Small intestine (tissue), 7 donors: ENCODE data around the gene OR5AC2. TPM values are rescaled to one million over a fixed set of nuclear protein-coding genes. Genes with fewer than 3 reads are reported as not detected.

Experiments used
- DNase-seq, 2 donors: peaks; one replicate each; pipeline versions ENCODE4 v3.0.0 to v3.0.0-alpha.2; 2013
- FAIRE-seq: peaks from 2 replicates; lab custom pipeline; 2012; peaks lifted over from hg19 to GRCh38; lab: Jason Lieb, UNC
- H3K27ac ChIP-seq, 3 donors: one replicate each; pipeline ENCODE4 v1.5.1; 2013; ENCODE audit warnings: low read length in 2 of 3, mild to moderate bottlenecking in 2 of 3, control low read depth in 1 of 3, inconsistent platforms in 1 of 3, low read depth in 1 of 3, moderate library complexity in 1 of 3
- H3K27me3 ChIP-seq, 3 donors: one replicate each; pipeline ENCODE4 v1.6.1; 2013; ENCODE audit warnings: low read length in 3 of 3, inconsistent platforms in 1 of 3; ENCODE audit not compliant: control insufficient read depth in 3 of 3, insufficient read depth in 3 of 3
- H3K36me3 ChIP-seq, 3 donors: one replicate each; pipeline ENCODE4 v1.6.1; 2013; ENCODE audit warnings: low read length in 3 of 3, inconsistent platforms in 1 of 3, low read depth in 1 of 3, mild to moderate bottlenecking in 1 of 3, moderate library complexity in 1 of 3; ENCODE audit not compliant: control insufficient read depth in 3 of 3, insufficient read depth in 2 of 3
- H3K4me1 ChIP-seq, 3 donors: one replicate each; pipeline ENCODE4 v1.6.1; 2013; ENCODE audit warnings: low read length in 2 of 3, inconsistent platforms in 1 of 3, low read depth in 1 of 3, mild to moderate bottlenecking in 1 of 3, moderate library complexity in 1 of 3; ENCODE audit not compliant: control insufficient read depth in 3 of 3, insufficient read depth in 2 of 3
- H3K4me3 ChIP-seq, 3 donors: one replicate each; pipeline ENCODE4 v1.5.1; 2013; ENCODE audit warnings: low read length in 3 of 3, control low read depth in 1 of 3, inconsistent platforms in 1 of 3, low read depth in 1 of 3, mild to moderate bottlenecking in 1 of 3, moderate library complexity in 1 of 3
- H3K9me3 ChIP-seq, 2 donors: one replicate each; pipeline ENCODE4 v1.6.1; 2013; ENCODE audit warnings: low read depth in 1 of 2, low read length in 1 of 2; ENCODE audit not compliant: control insufficient read depth in 2 of 2, insufficient read depth in 1 of 2
- WGBS, 3 donors: extraction: QIAGEN DNeasy Blood & Tissue Kit; methylation state at CpG; one replicate each; pipeline ENCODE4 v1.1.7; 2013; 5-methylcytosine and 5-hydroxymethylcytosine counted together
- polyA plus RNA-seq, 4 donors: library from polyadenylated mRNA; stranded (reverse) in 3 of 4; unstranded in 1 of 4; fragments of 200-250 nt in 3 of 4; fragments of 120-200 nt in 1 of 4; gene quantifications; one replicate each; pipeline versions ENCODE4 v1.2.1 to v1.2.3, GENCODE V29; 2013
- donor health status: healthy with polysubstance abuse.
- donor health status: control.
- donor health status: control.
- donor health status: Bipolar disorder and iron deficiency.
- donor health status: healthy.

The OR5AC2 gene
- polyA plus RNA-seq, 4 donors = not detected

DNA sequence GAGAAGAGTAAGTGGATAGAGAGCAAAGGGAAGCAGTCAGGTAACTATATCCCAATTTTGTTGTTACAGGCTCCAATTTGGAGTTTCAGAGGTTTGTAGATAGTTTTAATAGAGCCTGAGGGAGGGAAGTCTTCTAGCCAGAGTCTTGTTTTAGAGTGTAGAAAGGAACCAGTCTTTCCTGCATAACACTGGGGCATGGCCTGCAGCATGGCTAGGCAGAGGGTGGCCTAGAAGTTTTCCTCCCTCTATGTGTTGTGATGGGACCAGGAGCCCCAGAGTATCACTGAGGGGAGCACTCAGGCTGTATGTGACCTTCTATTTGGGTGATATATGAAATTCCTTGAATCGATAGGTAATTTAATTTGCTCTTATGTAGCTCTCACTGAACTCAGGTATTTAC is 29.3 kb upstream of the OR5AC2 start:
- Histone ChIP-seq H3K27ac (no peak overlapping the region), H3K4me1 (no peaks in the 10 kb centered on the region), H3K9me3 (no peaks in the 10 kb centered on the region), H3K4me3 (no peak overlapping the region), H3K27me3 (no peaks in the 10 kb centered on the region), H3K36me3 (no peaks in the 10 kb centered on the region)
- WGBS, 3 donors = 83 to 98% (median 93%) methylated on average over 1 of the region's 1 CpG
- DNase-seq = no peak
- FAIRE-seq = no peak

DNA sequence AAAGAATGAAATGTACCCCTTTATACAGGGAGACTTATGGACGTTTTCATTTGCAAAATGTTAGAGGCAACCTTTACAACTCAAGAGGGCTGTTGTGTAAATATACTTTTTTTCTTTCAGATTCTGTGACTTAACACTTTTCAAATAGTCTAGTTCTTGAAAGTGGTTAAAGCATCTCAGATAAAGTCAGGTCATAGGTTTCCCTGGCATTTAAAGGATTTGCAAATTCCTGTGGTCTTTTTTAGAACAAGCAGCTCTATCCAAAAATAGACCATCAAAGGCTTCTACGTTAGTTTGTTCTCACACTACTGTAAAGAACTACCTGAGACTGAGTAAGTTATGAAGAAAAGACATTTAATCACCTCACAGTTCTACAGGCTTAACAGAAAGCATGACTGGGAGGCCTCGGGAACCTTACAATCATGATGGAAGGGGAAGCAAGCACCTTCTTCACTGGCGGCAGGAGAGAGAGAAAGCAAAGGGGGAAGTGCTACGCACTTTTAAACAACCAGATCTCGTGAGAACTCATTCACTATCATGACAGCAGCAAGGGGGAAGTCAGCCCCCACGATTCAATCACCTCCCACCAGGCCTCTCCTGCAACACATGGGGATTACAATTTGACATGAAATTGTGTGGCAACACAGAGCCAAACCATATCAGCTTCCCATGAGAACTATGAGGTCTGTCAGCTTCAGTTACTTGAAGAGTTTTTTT is 28.6 kb upstream of the OR5AC2 start:
- no peaks in the 10 kb centered on the region for H3K4me1 ChIP-seq
- H3K4me3 ChIP-seq = no peak overlapping the region
- H3K9me3 ChIP-seq = no peaks in the 10 kb centered on the region
- H3K27me3 ChIP-seq = no peaks in the 10 kb centered on the region
- FAIRE-seq (no peak), DNase-seq (no peak)
- no peaks in the 10 kb centered on the region for H3K36me3 ChIP-seq
- WGBS, 3 donors = 39 to 47% (median 43%) methylated on average over 7 of the region's 7 CpGs
- no peak overlapping the region for H3K27ac ChIP-seq

GRCh38 chr3:98068824-98069223 is 18.1 kb upstream of the OR5AC2 start:
- H3K36me3 ChIP-seq = no peaks in the 10 kb centered on the region
- DNase-seq (no peak), FAIRE-seq (no peak)
- H3K27me3 ChIP-seq = no peaks in the 10 kb centered on the region
- H3K4me3 ChIP-seq = no peak overlapping the region
- WGBS, 3 donors = 32 to 60% (median 45%) methylated on average over 2 of the region's 2 CpGs
- no peak overlapping the region for H3K27ac ChIP-seq
- no peaks in the 10 kb centered on the region for H3K9me3 ChIP-seq
- no peaks in the 10 kb centered on the region for H3K4me1 ChIP-seq

DNA sequence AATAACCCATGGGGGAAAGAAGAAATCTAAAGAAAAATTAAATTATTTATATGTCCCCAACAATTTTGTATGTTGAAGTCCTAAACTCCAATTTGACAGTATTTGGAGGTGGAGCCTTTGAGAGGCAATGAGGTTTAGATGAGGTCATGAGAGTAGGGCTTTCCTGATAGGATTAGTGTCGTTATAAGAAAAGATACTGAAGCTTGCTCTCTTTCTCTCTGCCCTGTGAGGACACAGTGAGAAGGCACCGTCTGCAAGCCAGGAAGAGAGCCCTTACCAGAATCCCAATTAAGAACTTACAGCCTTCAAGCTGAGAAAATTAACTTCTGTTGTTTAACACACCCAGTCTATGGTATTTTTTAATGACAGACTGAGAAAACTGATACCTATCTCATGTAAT is 16.1 kb upstream of the OR5AC2 start:
- Histone ChIP-seq H3K4me3 (no peak overlapping the region), H3K9me3 (no peaks in the 10 kb centered on the region), H3K4me1 (no peaks in the 10 kb centered on the region), H3K27ac (no peak overlapping the region), H3K36me3 (no peaks in the 10 kb centered on the region), H3K27me3 (no peaks in the 10 kb centered on the region)
- FAIRE-seq (no peak), DNase-seq (no peak)
- WGBS, 3 donors = 19 to 26% (median 25%) methylated on average over 2 of the region's 2 CpGs

- no peak for FAIRE-seq
- no peaks in the 10 kb centered on the region for H3K4me1 ChIP-seq
- WGBS, 3 donors = 12 to 36% (median 34%) methylated on average over 1 of the region's 1 CpG
Observed at GRCh38 chr3:98073486-98073885, 13.5 kb upstream of the OR5AC2 start.

GRCh38 chr3:98095882-98096281 is 8.9 kb downstream of the OR5AC2 start:
- Histone ChIP-seq H3K36me3 (no peaks in the 10 kb centered on the region), H3K27me3 (no peaks in the 10 kb centered on the region), H3K9me3 (peaks cover 0 to 9% of the 10 kb centered on the region in 2 donors), H3K4me1 (no peaks in the 10 kb centered on the region), H3K4me3 (no peak overlapping the region), H3K27ac (no peak overlapping the region)
- no peak for DNase-seq
- no peak for FAIRE-seq
- 60 to 75% (median 65%) methylated on average over 5 of the region's 5 CpGs for WGBS, 3 donors

More at GRCh38 chr3:98073486-98073885, 13.5 kb upstream of the OR5AC2 start:
- no peak overlapping the region for H3K27ac ChIP-seq
- H3K4me3 ChIP-seq = no peak overlapping the region
- no peak for DNase-seq
- no peaks in the 10 kb centered on the region for H3K36me3 ChIP-seq
- no peaks in the 10 kb centered on the region for H3K27me3 ChIP-seq
- no peaks in the 10 kb centered on the region for H3K9me3 ChIP-seq

- Histone ChIP-seq H3K4me3 (no peak overlapping the region), H3K4me1 (no peaks in the 10 kb centered on the region), H3K9me3 (peaks cover 0 to 9% of the 10 kb centered on the region in 2 donors), H3K36me3 (no peaks in the 10 kb centered on the region), H3K27me3 (peaks cover 0 to 2% (median 0%) of the 10 kb centered on the region in 3 donors), H3K27ac (no peak overlapping the region)
- DNase-seq = no peak
- no peak for FAIRE-seq
- WGBS, 3 donors = 82 to 83% (median 83%) methylated on average over 4 of the region's 4 CpGs
Observed at GRCh38 chr3:98099848-98100247, 12.9 kb downstream of the OR5AC2 start.

GRCh38 chr3:98108162-98108561 is 21.2 kb downstream of the OR5AC2 start:
- WGBS, 3 donors = 31 to 43% (median 40%) methylated on average over 1 of the region's 1 CpG
- no peak for FAIRE-seq
- H3K27me3 ChIP-seq = peaks cover 0 to 2% (median 0%) of the 10 kb centered on the region in 3 donors
- peaks cover 0 to 16% of the 10 kb centered on the region in 2 donors for H3K9me3 ChIP-seq
- no peaks in the 10 kb centered on the region for H3K36me3 ChIP-seq
- H3K27ac ChIP-seq = no peak overlapping the region
- no peak for DNase-seq
- H3K4me1 ChIP-seq = no peaks in the 10 kb centered on the region
- no peak overlapping the region for H3K4me3 ChIP-seq
